Stomach (tissue), 9 donors: ENCODE data around the gene PRR5L. TPM values are rescaled to one million over a fixed set of nuclear protein-coding genes. Genes with fewer than 3 reads are reported as not detected.

Source experiments
- DNase-seq, 2 donors: peaks; one replicate each; pipeline versions ENCODE4 v3.0.0 to v3.0.0-alpha.2; 2013 to 2019
- H3K27ac ChIP-seq, 5 donors: fragments of 200-600 bp in 4 of 5; sonication (generic) in 4 of 5; one replicate each; pipeline ENCODE4 v1.5.1; 2013 to 2019; ENCODE audit warnings: mild to moderate bottlenecking in 1 of 5, moderate library complexity in 1 of 5
- H3K27me3 ChIP-seq, 3 donors: fragments of 200-600 bp; sonication (generic); one replicate each; pipeline ENCODE4 v1.5.1; 2017 to 2019; ENCODE audit warnings: mixed run types in 1 of 3
- H3K36me3 ChIP-seq, 4 donors: fragments of 200-600 bp; sonication (generic); 1 replicate in 3 of 4; 2 replicates in 1 of 4; pipeline ENCODE4 v1.5.1; 2016 to 2019
- H3K4me1 ChIP-seq, 4 donors: fragments of 200-600 bp; sonication (generic); one replicate each; pipeline ENCODE4 v1.5.1; 2016 to 2019
- H3K4me3 ChIP-seq, 4 donors: fragments of 200-600 bp; sonication (generic) in 3 of 4; one replicate each; pipeline ENCODE4 v1.5.1; 2016 to 2019; ENCODE audit warnings: mild to moderate bottlenecking in 1 of 4
- H3K9me3 ChIP-seq, 4 donors: fragments of 200-600 bp; sonication (generic); one replicate each; pipeline ENCODE4 v1.5.1; 2016 to 2019
- CTCF ChIP-seq, 7 experiments: fragments of 450-650 bp in 4 of 7; fragments of 200-600 bp in 3 of 7; sonication (generic) in 3 of 7; IDR thresholded peaks; one replicate each; pipeline ENCODE4 v1.5.1; 2016 to 2019; ENCODE audit warnings: antibody characterized with exemption in 7 of 7, control low read depth in 2 of 7, mild to moderate bottlenecking in 1 of 7
- EP300 ChIP-seq: sonication (generic); formaldehyde crosslinking; IDR thresholded peaks from one replicate; pipeline ENCODE4 v1.6.1; 2017; ENCODE audit warnings: antibody characterized with exemption
- POLR2A ChIP-seq, 4 donors: fragments of 450-650 bp; IDR thresholded peaks; one replicate each; pipeline ENCODE4 v1.6.1; 2016; ENCODE audit warnings: antibody characterized with exemption in 4 of 4, control low read depth in 2 of 4, mild to moderate bottlenecking in 1 of 4, moderate library complexity in 1 of 4
- POLR2AphosphoS5 ChIP-seq, 3 donors: sonication (generic); formaldehyde crosslinking; IDR thresholded peaks; one replicate each; pipeline ENCODE4 v1.6.1; 2016; ENCODE audit warnings: antibody characterized with exemption in 3 of 3
- WGBS, 5 donors: extraction: QIAGEN DNeasy Blood & Tissue Kit in 3 of 5; methylation state at CpG; one replicate each; pipeline versions ENCODE4 v1.1.5 to v1.1.7; 2013 to 2018; 5-methylcytosine and 5-hydroxymethylcytosine counted together
- intact Hi-C: fragments of 100-400 bp; cut with DNase I; formaldehyde crosslinking; loops from one replicate; pipeline ENCODE4 v1.15.1; 2023; ENCODE audit warnings: low total_unique reads
- polyA plus RNA-seq, 3 donors: library from polyadenylated mRNA; stranded (reverse); fragments of 200-250 nt; gene quantifications; one replicate each; pipeline ENCODE4 v1.2.3, GENCODE V29; 2013
- total RNA-seq, 5 donors: library from RNA; depleted of rRNA; stranded (reverse); fragments of >200 nt; gene quantifications; one replicate each; pipeline versions ENCODE4 v1.1.0 to v1.2.3, GENCODE V29; 2014 to 2016
- donor health status: healthy with polysubstance abuse.
- donor health status: Bipolar disorder and iron deficiency.
- donor health status: healthy.

PRR5L gene
- total and polyA plus RNA-seq, 8 donors = 1.4 to 274 (median 2.4) TPM; not detected in 1

GRCh38 chr11:36485298-36486002 is 189.4 kb downstream of the PRR5L start:
- 81 to 86% (median 85%) methylated on average over 6 of the region's 6 CpGs for WGBS, 5 donors
- H3K36me3 ChIP-seq = peaks cover 19 to 74% (median 72%) of the 10 kb centered on the region in 4 donors
- no peak for DNase-seq
- TF ChIP-seq POLR2A (IDR thresholded peaks at IDR 0.05) (no peak), POLR2AphosphoS5 (IDR thresholded peaks at IDR 0.05) (no peak), EP300 (no peak), CTCF (IDR thresholded peaks at IDR 0.05) (no peak)
- H3K4me3 ChIP-seq = no peak overlapping the region
- no peaks in the 10 kb centered on the region for H3K27me3 ChIP-seq
- intact Hi-C loops = no loop called here
- no peak overlapping the region for H3K27ac ChIP-seq
- peaks cover 0 to 14% (median 0%) of the 10 kb centered on the region in 4 donors for H3K4me1 ChIP-seq
- no peaks in the 10 kb centered on the region for H3K9me3 ChIP-seq

DNA sequence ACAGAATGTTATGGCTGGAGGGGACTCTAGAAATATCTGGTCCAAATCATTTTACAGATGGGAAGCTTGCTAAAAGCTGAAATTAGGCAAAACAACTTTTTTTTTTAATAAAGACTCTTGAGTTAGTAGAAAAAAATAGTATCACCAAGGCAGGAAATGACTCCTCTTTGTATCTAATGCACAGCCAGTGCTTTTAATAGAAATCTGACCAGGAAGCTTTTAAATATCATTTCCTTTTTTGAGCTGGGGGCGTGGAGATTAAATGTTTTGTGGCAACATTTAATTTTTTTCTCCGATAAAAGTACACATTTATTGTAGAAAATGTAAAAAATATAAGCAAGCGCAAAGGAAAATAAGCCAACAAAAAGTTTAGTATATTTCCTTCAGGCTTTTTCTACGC is 191.5 kb downstream of the PRR5L start:
- intact Hi-C loops = no loop called here
- Histone ChIP-seq H3K4me3 (no peak overlapping the region), H3K27ac (peak overlapping the region in 2 of 5 donors; percentile 17 to 51), H3K36me3 (peaks cover 30 to 94% (median 92%) of the 10 kb centered on the region in 4 donors), H3K27me3 (no peaks in the 10 kb centered on the region), H3K4me1 (peaks cover 0 to 14% (median 0%) of the 10 kb centered on the region in 4 donors), H3K9me3 (no peaks in the 10 kb centered on the region)
- 68 to 86% (median 82%) methylated on average over 4 of the region's 4 CpGs for WGBS, 5 donors
- TF ChIP-seq POLR2A (IDR thresholded peaks at IDR 0.05) (no peak), POLR2AphosphoS5 (IDR thresholded peaks at IDR 0.05) (no peak), CTCF (IDR thresholded peaks at IDR 0.05) (no peak), EP300 (no peak)
- DNase-seq = no peak

DNA sequence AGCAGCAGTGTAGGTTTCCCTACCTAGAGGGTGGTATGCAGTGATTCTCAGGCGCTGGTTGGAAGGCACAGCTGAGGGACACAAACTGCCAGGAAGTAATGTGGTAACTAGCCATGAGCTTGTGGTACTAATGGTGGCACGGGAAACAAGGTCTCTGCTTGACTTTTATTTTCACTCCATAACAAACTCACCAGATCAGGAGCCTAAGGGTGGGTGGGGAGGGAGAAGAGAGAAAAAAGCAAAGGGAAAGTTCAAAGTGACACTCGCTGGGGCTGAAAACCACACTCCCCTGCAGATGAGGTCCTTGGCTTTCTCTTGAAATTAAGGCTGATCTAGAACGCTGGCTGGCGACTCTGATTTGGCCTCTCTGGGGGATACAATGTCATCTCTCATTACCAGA is 192.0 kb downstream of the PRR5L start:
- TF ChIP-seq POLR2A (IDR thresholded peaks at IDR 0.05) (no peak), POLR2AphosphoS5 (IDR thresholded peaks at IDR 0.05) (no peak), EP300 (no peak), CTCF (IDR thresholded peaks at IDR 0.05) (no peak)
- no peaks in the 10 kb centered on the region for H3K27me3 ChIP-seq
- peak overlapping the region in 3 of 5 donors; percentile 17 to 52 (median 51) for H3K27ac ChIP-seq
- DNase-seq = no peak
- peaks cover 0 to 14% (median 0%) of the 10 kb centered on the region in 4 donors for H3K4me1 ChIP-seq
- H3K9me3 ChIP-seq = no peaks in the 10 kb centered on the region
- intact Hi-C loops = no loop called here
- 59 to 77% (median 73%) methylated on average over 5 of the region's 5 CpGs for WGBS, 5 donors
- peaks cover 30 to 99% (median 91%) of the 10 kb centered on the region in 4 donors for H3K36me3 ChIP-seq
- no peak overlapping the region for H3K4me3 ChIP-seq

DNA sequence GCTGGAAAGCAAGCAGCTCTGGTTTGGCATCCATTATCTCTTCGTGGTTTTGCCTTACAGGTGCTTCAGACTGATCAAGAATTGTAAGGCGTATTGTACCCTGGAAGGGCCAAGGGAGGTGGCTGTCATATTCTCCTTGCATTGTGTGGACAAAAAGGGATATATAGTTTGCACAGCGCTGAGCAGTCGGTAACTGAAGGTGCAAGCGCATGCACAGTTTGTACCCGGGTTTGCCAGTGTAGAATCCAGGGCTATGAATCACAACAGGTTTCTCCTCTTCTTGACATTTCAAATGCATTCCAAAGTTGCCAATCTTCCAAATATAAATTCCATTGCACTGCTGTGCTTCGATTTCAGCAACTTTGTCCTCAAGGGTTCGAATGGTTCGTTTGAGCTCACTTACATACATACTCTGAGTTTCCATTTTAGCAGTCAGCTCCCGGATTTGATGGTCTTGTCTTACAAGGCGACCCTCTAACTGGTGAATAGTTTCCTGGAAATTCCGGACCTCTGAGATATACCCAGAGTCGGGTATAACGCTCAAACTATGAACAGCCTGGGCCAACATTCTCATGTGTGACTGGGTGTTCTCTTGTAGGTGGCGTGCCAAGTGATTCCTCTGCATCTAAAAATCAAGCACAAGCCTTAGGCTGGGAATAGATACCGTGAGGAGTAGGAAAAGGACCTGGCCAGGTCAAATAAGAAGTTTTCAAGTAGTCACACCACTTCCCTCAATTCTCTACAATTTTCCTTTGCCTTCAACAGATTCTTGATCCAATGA is 194.1 kb downstream of the PRR5L start:
- intact Hi-C loops = no loop called here
- Histone ChIP-seq H3K9me3 (no peaks in the 10 kb centered on the region), H3K4me3 (no peak overlapping the region), H3K27ac (no peak overlapping the region), H3K4me1 (peaks cover 0 to 14% (median 0%) of the 10 kb centered on the region in 4 donors), H3K27me3 (no peaks in the 10 kb centered on the region), H3K36me3 (peaks cover 33 to 100% (median 92%) of the 10 kb centered on the region in 4 donors)
- 91 to 92% (median 92%) methylated on average over 16 of the region's 16 CpGs for WGBS, 5 donors
- DNase-seq = no peak
- TF ChIP-seq EP300 (no peak), POLR2AphosphoS5 (IDR thresholded peaks at IDR 0.05) (no peak), CTCF (IDR thresholded peaks at IDR 0.05) (no peak), POLR2A (IDR thresholded peaks at IDR 0.05) (no peak)
